ENCODE measurements around the gene DTNBP1.
"Not testable (repeated sequence)": the region's sequence is repeated elsewhere in the genome, so short reads cannot be mapped to it uniquely, and the experiment has no call there.

Gene DTNBP1

GRCh38 chr6:15557174-15557573, 105.7 kb downstream of the DTNBP1 start:
- DNase-seq (ENCODE audit: low spot score in 2 of 2) (no peak), ATAC-seq (ENCODE audit: low read depth) (no peak)
- Mint-ChIP-seq H3K27me3 (no peaks in the 10 kb centered on the region), H3K9me3 (no peaks in the 10 kb centered on the region), H3K27ac (no peak overlapping the region), H3K4me1 (peaks cover 14% of the 10 kb centered on the region), H3K36me3 (peaks cover 7% of the 10 kb centered on the region), H3K4me3 (no peak overlapping the region)

DNA sequence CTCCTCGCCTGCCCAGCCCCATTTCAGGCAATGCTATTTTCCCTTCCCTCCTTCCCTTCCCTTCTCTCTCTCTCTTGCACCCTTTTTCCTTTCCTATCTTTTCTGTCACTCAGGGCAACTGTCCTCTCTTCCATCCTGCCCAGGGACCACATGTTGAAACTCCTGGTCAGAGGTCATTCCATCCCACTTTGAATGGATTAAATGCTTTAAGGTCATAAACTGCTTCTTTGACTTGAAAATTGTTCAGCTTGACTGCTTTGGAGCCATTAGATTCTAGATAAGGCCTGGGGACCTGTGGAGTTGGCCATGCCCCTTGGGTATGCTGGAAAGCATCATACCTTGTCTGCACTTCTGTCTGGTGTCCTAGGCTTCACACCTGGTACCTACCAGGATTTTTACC, 106.1 kb downstream of the DTNBP1 start:
- peaks cover 7% of the 10 kb centered on the region for H3K36me3 Mint-ChIP-seq
- H3K4me1 Mint-ChIP-seq, result peaks cover 19% of the 10 kb centered on the region

DNA sequence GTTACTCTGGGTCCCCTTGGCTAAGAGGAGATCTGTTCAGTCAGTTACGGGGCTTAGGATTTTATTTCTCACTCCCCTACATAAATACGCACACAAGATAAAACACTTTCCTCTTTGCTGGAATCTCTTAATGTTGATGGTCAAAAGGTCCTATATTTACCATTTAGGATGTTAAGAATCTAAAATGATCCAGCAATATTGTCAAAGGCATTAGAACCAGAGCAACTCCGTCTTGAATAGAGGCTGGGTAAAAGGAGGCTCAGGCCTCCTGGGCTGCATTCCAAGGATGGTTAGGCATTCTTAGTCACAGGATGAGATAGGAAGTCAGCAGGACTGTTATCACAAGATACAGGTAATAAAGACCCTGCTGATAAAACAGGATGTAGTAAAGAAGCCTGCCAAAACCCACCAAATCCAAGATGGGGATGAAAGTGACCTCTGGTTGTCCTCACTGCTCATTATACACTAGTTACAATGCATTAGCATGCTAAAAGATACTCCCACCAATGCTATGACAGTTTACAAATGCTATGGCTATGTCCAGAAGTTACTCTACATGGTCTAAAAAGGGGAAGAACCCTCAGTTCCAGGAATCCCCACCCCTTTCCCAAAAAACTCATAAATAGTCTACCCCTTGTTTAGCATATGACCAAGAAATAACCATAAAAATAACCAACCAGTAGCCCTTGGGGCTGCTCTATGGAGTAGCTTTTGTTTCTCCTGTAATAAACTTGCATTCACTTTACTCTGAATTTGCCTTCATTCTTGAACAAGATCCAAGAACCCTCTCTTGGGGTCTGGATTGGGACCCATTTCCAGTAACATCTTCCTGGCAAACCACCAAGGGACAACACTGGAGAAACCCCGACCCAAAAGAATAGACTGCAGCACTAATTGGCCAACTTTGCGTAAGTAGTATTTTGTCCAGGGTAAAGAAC, 107.5 kb downstream of the DTNBP1 start:
- ATAC-seq (ENCODE audit: low read depth) (no peak), DNase-seq (ENCODE audit: low spot score in 2 of 2) (no peak)
- Mint-ChIP-seq H3K27ac (peak overlapping the region; percentile 48), H3K9me3 (no peaks in the 10 kb centered on the region), H3K27me3 (no peaks in the 10 kb centered on the region), H3K4me3 (no peak overlapping the region), H3K4me1 (peaks cover 26% of the 10 kb centered on the region), H3K36me3 (peaks cover 10% of the 10 kb centered on the region)

More for the DNA sequence above, 106.1 kb downstream of the DTNBP1 start:
- DNase-seq (ENCODE audit: low spot score in 2 of 2) (no peak), ATAC-seq (ENCODE audit: low read depth) (no peak)
- Mint-ChIP-seq H3K4me3 (no peak overlapping the region), H3K27ac (peak overlapping the region; percentile 5), H3K27me3 (no peaks in the 10 kb centered on the region), H3K9me3 (no peaks in the 10 kb centered on the region)

DNA sequence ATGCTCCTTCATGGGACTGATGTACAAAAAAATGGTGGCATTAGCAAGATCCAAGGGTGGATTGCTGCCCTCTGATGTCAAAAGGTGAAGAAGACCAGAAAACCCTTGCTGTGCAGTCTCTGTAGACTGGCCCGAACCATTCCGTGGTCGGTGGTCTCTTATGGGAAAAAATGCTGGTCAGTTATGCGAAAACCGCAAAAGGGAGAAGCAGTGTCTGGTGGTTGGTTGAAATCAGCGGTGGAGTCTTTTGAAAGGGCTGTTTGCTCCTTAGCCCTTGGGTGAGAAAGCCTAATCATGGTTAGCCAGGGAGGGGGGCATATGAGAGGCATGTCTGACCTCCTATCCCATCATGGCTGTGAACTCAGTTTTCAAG, 108.1 kb downstream of the DTNBP1 start:
- ATAC-seq (ENCODE audit: low read depth) (no peak), DNase-seq (ENCODE audit: low spot score in 2 of 2) (no peak)
- Mint-ChIP-seq H3K27ac (peak overlapping the region; percentile 48), H3K4me3 (no peak overlapping the region), H3K27me3 (no peaks in the 10 kb centered on the region), H3K4me1 (peaks cover 28% of the 10 kb centered on the region), H3K9me3 (no peaks in the 10 kb centered on the region), H3K36me3 (peaks cover 10% of the 10 kb centered on the region)

DNA sequence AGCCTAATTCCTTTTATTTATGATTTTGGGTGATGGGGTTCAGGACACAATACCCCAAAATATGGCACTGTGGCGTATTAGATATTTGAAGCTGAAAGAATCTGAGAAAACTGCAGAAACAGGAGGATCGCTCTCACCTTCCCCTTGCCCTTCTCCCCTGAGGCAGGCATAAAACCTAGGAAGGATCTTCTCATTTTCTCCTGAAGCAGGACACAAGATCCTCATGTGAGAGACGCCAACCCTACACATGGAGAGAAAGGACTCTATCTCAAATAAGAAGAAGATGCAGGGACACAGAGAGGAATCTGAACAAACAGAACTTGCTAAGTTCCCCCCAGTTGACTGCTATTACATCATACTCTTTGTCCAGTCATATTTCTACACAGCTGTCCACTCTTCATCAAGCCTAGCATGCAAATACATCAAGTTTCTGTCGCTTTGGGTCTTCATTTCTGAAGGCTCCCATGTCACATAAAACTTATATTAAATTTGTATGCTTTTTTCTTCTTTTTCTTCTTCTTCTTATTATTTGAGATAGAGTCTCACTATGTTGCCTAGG, 109.0 kb downstream of the DTNBP1 start:
- no peaks in the 10 kb centered on the region for H3K9me3 Mint-ChIP-seq
- H3K4me1 Mint-ChIP-seq, result peaks cover 26% of the 10 kb centered on the region
- H3K27ac Mint-ChIP-seq, result peak overlapping the region; percentile 48
- H3K27me3 Mint-ChIP-seq, result no peaks in the 10 kb centered on the region
- H3K36me3 Mint-ChIP-seq, result peaks cover 7% of the 10 kb centered on the region
- DNase-seq (ENCODE audit: low spot score in 2 of 2), result no peak
- no peak for ATAC-seq (ENCODE audit: low read depth)
- H3K4me3 Mint-ChIP-seq, result no peak overlapping the region

DNA sequence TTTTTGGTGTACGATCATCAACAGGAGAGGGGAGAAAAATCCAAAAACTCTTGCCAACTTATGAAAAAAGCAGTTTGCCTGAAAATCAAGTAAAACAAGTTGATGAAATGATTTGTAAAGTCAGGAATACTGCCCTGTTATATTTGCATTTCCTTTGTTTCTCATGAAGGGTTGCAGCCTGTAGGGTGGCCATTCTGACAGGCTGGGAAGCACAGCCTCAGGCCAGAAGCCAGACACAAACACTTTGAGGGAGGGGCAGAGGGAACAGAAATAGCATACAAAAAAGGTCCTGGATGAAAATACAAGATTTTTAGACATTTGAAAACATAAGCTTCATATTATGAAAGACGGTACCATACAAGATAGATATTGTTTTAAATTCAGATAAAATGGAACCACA, 109.8 kb downstream of the DTNBP1 start:
- Mint-ChIP-seq H3K4me1 (peaks cover 28% of the 10 kb centered on the region), H3K27ac (peak overlapping the region; percentile 28), H3K9me3 (no peaks in the 10 kb centered on the region), H3K4me3 (no peak overlapping the region), H3K27me3 (no peaks in the 10 kb centered on the region), H3K36me3 (peaks cover 7% of the 10 kb centered on the region)
- ATAC-seq (ENCODE audit: low read depth) (no peak), DNase-seq (ENCODE audit: low spot score in 2 of 2) (no peak)

DNA sequence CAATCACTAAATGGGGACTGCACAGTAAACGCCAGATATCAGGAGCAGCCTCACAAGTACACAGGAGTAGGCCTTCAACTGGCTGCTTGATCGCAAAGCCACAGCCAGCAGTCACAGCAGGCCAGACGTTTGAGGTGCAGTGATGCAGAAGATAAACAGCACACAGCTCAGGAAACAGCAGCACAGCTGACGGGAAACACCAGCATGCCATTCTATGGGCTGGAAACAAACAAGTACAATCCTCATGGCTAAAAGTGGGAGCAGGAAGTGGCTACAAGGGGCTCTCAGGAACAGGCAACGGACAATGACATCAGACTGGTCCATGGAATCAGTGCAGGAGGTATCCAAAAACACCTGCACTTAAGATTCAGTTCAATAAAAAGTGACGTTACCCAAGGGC, 111.0 kb downstream of the DTNBP1 start:
- no peaks in the 10 kb centered on the region for H3K9me3 Mint-ChIP-seq
- peaks cover 29% of the 10 kb centered on the region for H3K4me1 Mint-ChIP-seq
- peak overlapping the region; percentile 0 for H3K4me3 Mint-ChIP-seq
- peak overlapping the region; percentile 68 for H3K27ac Mint-ChIP-seq
- ATAC-seq (ENCODE audit: low read depth) (peak; percentile 86), DNase-seq (ENCODE audit: low spot score in 2 of 2) (no peak)
- H3K36me3 Mint-ChIP-seq, result peaks cover 8% of the 10 kb centered on the region
- no peaks in the 10 kb centered on the region for H3K27me3 Mint-ChIP-seq

DNA sequence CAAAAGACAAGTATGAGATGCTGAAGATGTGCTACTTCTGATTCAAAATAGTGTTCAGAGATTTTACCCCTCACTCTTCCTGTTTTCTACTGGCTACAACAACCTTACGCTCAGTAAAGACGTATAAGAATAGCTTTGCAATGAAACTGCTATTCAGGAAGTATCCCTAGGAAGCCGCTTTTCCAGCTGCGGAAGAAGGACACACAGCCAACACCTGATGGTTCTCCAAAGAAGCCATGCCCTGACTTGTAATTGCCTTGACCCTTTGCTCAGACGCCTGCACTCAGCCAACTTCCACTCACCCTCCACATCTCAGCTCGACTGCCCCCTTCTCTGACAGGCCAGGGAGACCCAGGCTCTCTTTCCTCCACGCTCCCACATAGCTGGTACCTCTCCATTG, 111.6 kb downstream of the DTNBP1 start:
- H3K4me1 Mint-ChIP-seq, result peaks cover 28% of the 10 kb centered on the region
- no peak for ATAC-seq (ENCODE audit: low read depth)
- no peak for DNase-seq (ENCODE audit: low spot score in 2 of 2)
- no peaks in the 10 kb centered on the region for H3K9me3 Mint-ChIP-seq
- peak overlapping the region; percentile 68 for H3K27ac Mint-ChIP-seq
- peaks cover 7% of the 10 kb centered on the region for H3K36me3 Mint-ChIP-seq
- H3K27me3 Mint-ChIP-seq, result no peaks in the 10 kb centered on the region
- peak overlapping the region; percentile 0 for H3K4me3 Mint-ChIP-seq

DNA sequence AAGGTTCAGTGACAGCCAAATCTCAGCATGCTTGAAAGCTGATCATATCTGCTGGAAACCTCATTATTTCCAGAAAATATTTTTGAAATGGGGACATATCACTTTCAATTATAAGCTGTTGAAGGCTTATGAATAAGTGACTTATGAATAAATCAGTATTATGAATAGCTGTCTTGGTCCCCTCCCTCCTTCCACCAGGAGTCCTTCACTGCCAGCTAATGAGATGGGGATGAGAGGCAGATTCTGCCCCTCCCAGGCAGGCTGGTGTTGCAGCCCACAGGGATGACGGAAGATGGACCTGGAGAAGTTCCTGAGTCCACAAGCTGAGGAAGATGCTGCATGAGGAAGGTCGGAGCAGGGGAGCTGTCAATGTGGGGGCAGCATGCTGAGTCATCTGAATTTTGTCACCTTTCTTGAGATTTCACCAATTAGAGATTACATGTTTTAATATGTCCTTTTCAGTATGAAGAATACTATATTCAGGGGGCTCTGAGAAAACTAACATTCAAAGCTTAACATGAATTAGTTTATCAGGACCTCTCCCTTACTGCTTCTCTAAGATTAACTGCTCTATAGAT, 112.2 kb downstream of the DTNBP1 start:
- ATAC-seq (ENCODE audit: low read depth), result no peak
- H3K4me3 Mint-ChIP-seq, result no peak overlapping the region
- DNase-seq (ENCODE audit: low spot score in 2 of 2), result no peak
- H3K27ac Mint-ChIP-seq, result no peak overlapping the region
- no peaks in the 10 kb centered on the region for H3K27me3 Mint-ChIP-seq
- peaks cover 7% of the 10 kb centered on the region for H3K36me3 Mint-ChIP-seq
- H3K9me3 Mint-ChIP-seq, result no peaks in the 10 kb centered on the region
- peaks cover 28% of the 10 kb centered on the region for H3K4me1 Mint-ChIP-seq

GRCh38 chr6:15549371-15549770, 113.5 kb downstream of the DTNBP1 start:
- peak; percentile 31 for ATAC-seq (ENCODE audit: low read depth)
- peak in 1 of 2 donors; percentile 7 for DNase-seq (ENCODE audit: low spot score in 2 of 2)
- Mint-ChIP-seq H3K4me3 (no peak overlapping the region), H3K27me3 (no peaks in the 10 kb centered on the region), H3K27ac (no peak overlapping the region), H3K4me1 (peaks cover 27% of the 10 kb centered on the region), H3K36me3 (peaks cover 8% of the 10 kb centered on the region), H3K9me3 (no peaks in the 10 kb centered on the region)

DNA sequence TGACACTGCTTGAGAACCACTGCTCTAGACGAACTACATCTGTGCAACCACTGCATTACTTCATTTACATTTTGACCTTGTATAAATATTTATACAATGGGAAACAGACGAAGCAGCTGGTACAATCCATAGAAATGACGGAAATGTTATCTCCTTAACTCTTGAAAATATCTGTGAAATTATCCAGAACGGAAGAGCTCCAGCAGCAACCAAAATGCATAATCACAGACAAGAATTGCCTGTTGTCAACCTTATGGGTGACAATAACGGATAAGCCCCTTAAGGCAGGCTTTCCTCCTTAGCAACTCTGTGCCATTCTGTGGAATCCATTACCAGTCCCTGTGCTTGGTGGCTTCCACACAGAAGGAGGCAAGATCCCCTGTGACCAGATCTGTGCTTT, 115.4 kb downstream of the DTNBP1 start:
- DNase-seq (ENCODE audit: low spot score in 2 of 2), result peak in 1 of 2 donors; percentile 2
- H3K4me3 Mint-ChIP-seq, result no peak overlapping the region
- no peaks in the 10 kb centered on the region for H3K27me3 Mint-ChIP-seq
- H3K36me3 Mint-ChIP-seq, result peaks cover 14% of the 10 kb centered on the region
- ATAC-seq (ENCODE audit: low read depth), result no peak
- H3K9me3 Mint-ChIP-seq, result peaks cover 6% of the 10 kb centered on the region
- H3K4me1 Mint-ChIP-seq, result peaks cover 30% of the 10 kb centered on the region
- no peak overlapping the region for H3K27ac Mint-ChIP-seq

DNA sequence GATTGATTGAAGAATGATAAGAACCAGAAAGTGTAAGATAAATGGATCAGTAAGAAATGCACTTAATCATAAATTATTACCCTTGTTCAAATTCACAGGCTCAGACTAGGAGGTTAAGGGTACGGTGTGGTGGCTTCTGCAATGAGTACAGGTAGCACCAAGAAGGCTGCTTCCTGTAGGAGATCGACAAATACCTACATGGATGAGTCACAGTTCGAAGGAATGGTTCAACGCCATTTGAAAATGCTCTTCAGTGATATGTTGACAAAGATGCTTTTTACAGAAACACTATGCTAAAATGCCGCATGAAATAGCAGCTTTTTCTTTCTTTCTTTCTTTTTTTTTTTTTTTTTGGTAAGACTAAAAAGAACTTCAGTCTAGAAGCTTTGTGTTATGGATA, 116.2 kb downstream of the DTNBP1 start:
- H3K27ac Mint-ChIP-seq, result no peak overlapping the region
- H3K4me3 Mint-ChIP-seq, result no peak overlapping the region
- DNase-seq (ENCODE audit: low spot score in 2 of 2) (no peak), ATAC-seq (ENCODE audit: low read depth) (no peak)
- no peaks in the 10 kb centered on the region for H3K27me3 Mint-ChIP-seq
- H3K9me3 Mint-ChIP-seq, result peaks cover 6% of the 10 kb centered on the region
- H3K36me3 Mint-ChIP-seq, result peaks cover 14% of the 10 kb centered on the region
- peaks cover 24% of the 10 kb centered on the region for H3K4me1 Mint-ChIP-seq

GRCh38 chr6:15544321-15544900, 118.4 kb downstream of the DTNBP1 start:
- Mint-ChIP-seq H3K4me3 (no peak overlapping the region), H3K36me3 (peaks cover 11% of the 10 kb centered on the region), H3K27me3 (no peaks in the 10 kb centered on the region), H3K4me1 (peaks cover 11% of the 10 kb centered on the region), H3K27ac (peak overlapping the region; percentile 65), H3K9me3 (peaks cover 6% of the 10 kb centered on the region)
- no peak for ATAC-seq (ENCODE audit: low read depth)
- peak in 1 of 2 donors; percentile 4 for DNase-seq (ENCODE audit: low spot score in 2 of 2)

DNA sequence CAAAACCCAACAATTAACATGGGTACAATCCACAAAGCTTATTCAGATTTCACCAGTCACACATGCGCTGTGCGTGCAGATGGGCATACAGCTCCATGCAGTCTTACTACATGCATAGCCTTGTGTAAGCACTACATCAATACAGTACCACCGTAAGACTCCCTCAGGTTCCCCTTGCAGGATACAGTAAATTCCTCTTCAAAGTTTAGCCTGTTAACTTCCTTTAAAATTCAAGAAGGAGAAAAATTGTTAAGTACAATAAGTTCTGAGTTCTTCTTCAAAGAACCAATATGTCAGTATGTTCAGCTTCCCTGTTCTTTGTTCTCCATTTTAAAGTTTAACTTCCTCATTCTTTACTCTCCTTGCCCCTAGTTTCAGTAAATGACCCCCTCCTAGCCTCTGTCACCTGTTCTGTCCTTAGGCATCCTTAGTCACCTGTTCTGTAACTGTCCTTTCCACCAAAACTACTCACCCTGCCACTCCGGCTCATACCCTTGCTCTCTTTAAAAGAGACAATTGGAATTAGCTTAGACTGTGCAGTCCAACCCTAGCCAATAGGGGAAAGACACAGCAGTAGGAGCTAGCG, 119.4 kb downstream of the DTNBP1 start:
- DNase-seq (ENCODE audit: low spot score in 2 of 2), result peak in 1 of 2 donors; percentile 8
- H3K36me3 Mint-ChIP-seq, result peaks cover 11% of the 10 kb centered on the region
- H3K27me3 Mint-ChIP-seq; H3K9me3 Mint-ChIP-seq; ATAC-seq (ENCODE audit: low read depth); H3K4me3 Mint-ChIP-seq: not testable (repeated sequence)
- peak overlapping the region; percentile 65 for H3K27ac Mint-ChIP-seq
- H3K4me1 Mint-ChIP-seq, result peaks cover 11% of the 10 kb centered on the region

Measured in memory B cell (primary cell).